Hindlimb muscle (tissue), 1 donor: ENCODE data around the gene PCDH9. TPM values are rescaled to one million over a fixed set of nuclear protein-coding genes. Genes with fewer than 3 reads are reported as not detected.

Source experiments
- DNase-seq: peaks from one replicate; pipeline ENCODE4 v3.0.0-alpha.2; 2013
- polyA plus RNA-seq: library from polyadenylated mRNA; unstranded; fragments of 120-200 nt; gene quantifications from one replicate; pipeline ENCODE4 v1.2.1, GENCODE V29; 2013; ENCODE audit not compliant: insufficient read length

The PCDH9 gene
- polyA plus RNA-seq, 1 donor = 2.0 TPM

GRCh38 chr13:67224148-67224846 lies 5.8 kb downstream of the PCDH9 start:
- DNase-seq = peak; percentile 82

GRCh38 chr13:67223742-67224141 lies 6.4 kb downstream of the PCDH9 start:
- DNase-seq = no peak

- DNase-seq = no peak
These were observed 7.1 kb downstream of the PCDH9 start for GRCh38 chr13:67223024-67223423.

GRCh38 chr13:67221630-67222226 lies 8.4 kb downstream of the PCDH9 start:
- DNase-seq = no peak

GRCh38 chr13:67219113-67219512 lies 11.0 kb downstream of the PCDH9 start:
- no peak for DNase-seq

GRCh38 chr13:67217880-67218279 lies 12.3 kb downstream of the PCDH9 start:
- DNase-seq = no peak

GRCh38 chr13:67216864-67217263 lies 13.3 kb downstream of the PCDH9 start:
- no peak for DNase-seq

- DNase-seq = no peak
These were observed 19.9 kb downstream of the PCDH9 start for GRCh38 chr13:67210208-67210607.

GRCh38 chr13:67208552-67208951 lies 21.6 kb downstream of the PCDH9 start:
- DNase-seq = no peak

- no peak for DNase-seq
These were observed 25.4 kb downstream of the PCDH9 start for GRCh38 chr13:67204764-67205163.

- no peak for DNase-seq
These were observed 29.5 kb downstream of the PCDH9 start for GRCh38 chr13:67200605-67201004.

GRCh38 chr13:67200183-67200582 lies 30.0 kb downstream of the PCDH9 start:
- DNase-seq = no peak

GRCh38 chr13:67197704-67198103 lies 32.4 kb downstream of the PCDH9 start:
- no peak for DNase-seq

- no peak for DNase-seq
These were observed 36.2 kb downstream of the PCDH9 start for GRCh38 chr13:67193979-67194378.

GRCh38 chr13:67192751-67193150 lies 37.4 kb downstream of the PCDH9 start:
- DNase-seq = no peak

GRCh38 chr13:67186995-67187569 lies 43.1 kb downstream of the PCDH9 start:
- DNase-seq = no peak

- no peak for DNase-seq
These were observed 45.9 kb downstream of the PCDH9 start for GRCh38 chr13:67184247-67184646.

GRCh38 chr13:67183151-67183550 lies 47.0 kb downstream of the PCDH9 start:
- DNase-seq = no peak

- DNase-seq = no peak
These were observed 54.2 kb downstream of the PCDH9 start for GRCh38 chr13:67175836-67176459.

- DNase-seq = no peak
These were observed 61.8 kb downstream of the PCDH9 start for GRCh38 chr13:67168384-67168783.

- no peak for DNase-seq
These were observed 62.7 kb downstream of the PCDH9 start for GRCh38 chr13:67167420-67167819.

GRCh38 chr13:67161176-67161575 lies 69.0 kb downstream of the PCDH9 start:
- DNase-seq = no peak

- no peak for DNase-seq
These were observed 71.2 kb downstream of the PCDH9 start for GRCh38 chr13:67158903-67159302.

- DNase-seq = no peak
These were observed 73.4 kb downstream of the PCDH9 start for GRCh38 chr13:67156723-67157060.
